Activated T-cell treated with anti-CD3 and anti-CD28 coated beads, Interleukin-2, amount 50 U/mL, for 72 hours (primary cell): Measurements from ENCODE around the gene SBNO1. TPM values are rescaled to one million over a fixed set of nuclear protein-coding genes. Genes with fewer than 3 reads are reported as not detected.
"Not testable (repeated sequence)": the region's sequence is repeated elsewhere in the genome, so short reads cannot be mapped to it uniquely, and the experiment has no call there.

Experiments used
- ATAC-seq, 2 donors: fragments of 150-1000 bp; cut with Tn5 transposase; replicated peaks in 1 of 2; 2 replicates each; pipeline ENCODE4 v1.10.0; 2021; ENCODE audit warnings: moderate library complexity in 2 of 2, mild to moderate bottlenecking in 1 of 2
- DNase-seq, 2 donors: peaks; one replicate each; pipeline ENCODE4 v3.0.0; 2021 to 2022; ENCODE audit warnings: mixed read lengths in 1 of 2
- H3K27ac Mint-ChIP-seq: one replicate; pipeline ENCODE4 v1.8.0; 2022; ENCODE audit warnings: mild to moderate bottlenecking, moderate library complexity, mixed read lengths
- H3K27me3 Mint-ChIP-seq: one replicate; pipeline ENCODE4 v1.8.0; 2022; ENCODE audit warnings: low read depth, mixed read lengths
- H3K36me3 Mint-ChIP-seq, 2 donors: one replicate each; pipeline ENCODE4 v1.8.0; 2022; ENCODE audit warnings: mixed read lengths in 2 of 2, mild to moderate bottlenecking in 1 of 2; ENCODE audit not compliant: insufficient read depth in 2 of 2
- H3K4me1 Mint-ChIP-seq: one replicate; pipeline ENCODE4 v1.8.0; 2022; ENCODE audit warnings: low read depth, mixed read lengths
- H3K4me3 Mint-ChIP-seq, 2 donors: one replicate each; pipeline ENCODE4 v1.8.0; 2022; ENCODE audit warnings: mild to moderate bottlenecking in 2 of 2, mixed read lengths in 2 of 2, moderate library complexity in 2 of 2
- H3K9me3 Mint-ChIP-seq, 2 donors: one replicate each; pipeline ENCODE4 v1.8.0; 2022; ENCODE audit warnings: mixed read lengths in 2 of 2
- total RNA-seq, 2 donors: library from RNA; stranded (reverse); gene quantifications; one replicate each; pipeline ENCODE4 v1.2.3, GENCODE V29; 2022

SBNO1 gene
- total RNA-seq, 2 donors from 2014 or later = 38.5 to 41.6 TPM

GRCh38 chr12:123396954-123397353 lies 32.3 kb upstream of the SBNO1 start:
- Mint-ChIP-seq H3K36me3 (peaks cover 10 to 14% of the 10 kb centered on the region in 2 donors), H3K27me3 (no peaks in the 10 kb centered on the region), H3K9me3 (no peaks in the 10 kb centered on the region), H3K27ac (no peak overlapping the region), H3K4me3 (no peak overlapping the region), H3K4me1 (peaks cover 1% of the 10 kb centered on the region)
- DNase-seq (no peak), ATAC-seq (no peak)

GRCh38 chr12:123396543-123396942 lies 31.9 kb upstream of the SBNO1 start:
- H3K9me3 Mint-ChIP-seq = no peaks in the 10 kb centered on the region

GRCh38 chr12:123395236-123395635 lies 30.6 kb upstream of the SBNO1 start:
- peaks cover 14 to 24% of the 10 kb centered on the region in 2 donors for H3K36me3 Mint-ChIP-seq
- peaks cover 15% of the 10 kb centered on the region for H3K4me1 Mint-ChIP-seq
- no peaks in the 10 kb centered on the region for H3K27me3 Mint-ChIP-seq
- ATAC-seq (no peak), DNase-seq (no peak)
- H3K9me3 Mint-ChIP-seq = no peaks in the 10 kb centered on the region
- peak overlapping the region; percentile 66 for H3K27ac Mint-ChIP-seq
- H3K4me3 Mint-ChIP-seq = no peak overlapping the region

More at GRCh38 chr12:123396543-123396942, 31.9 kb upstream of the SBNO1 start:
- ATAC-seq (no peak), DNase-seq (no peak)
- Mint-ChIP-seq H3K4me1 (peaks cover 5% of the 10 kb centered on the region), H3K27ac (no peak overlapping the region), H3K27me3 (no peaks in the 10 kb centered on the region), H3K36me3 (peaks cover 10 to 15% of the 10 kb centered on the region in 2 donors), H3K4me3 (no peak overlapping the region)

- H3K9me3 Mint-ChIP-seq = no peaks in the 10 kb centered on the region
- peaks cover 12 to 25% of the 10 kb centered on the region in 2 donors for H3K36me3 Mint-ChIP-seq
- no peak overlapping the region for H3K4me3 Mint-ChIP-seq
Measured at GRCh38 chr12:123393747-123394146, 29.1 kb upstream of the SBNO1 start.

GRCh38 chr12:123391546-123392343 lies 27.1 kb upstream of the SBNO1 start:
- Mint-ChIP-seq H3K36me3 (peaks cover 12 to 25% of the 10 kb centered on the region in 2 donors), H3K27ac (peak overlapping the region; percentile 54), H3K27me3 (no peaks in the 10 kb centered on the region), H3K4me3 (peak overlapping the region; percentile 40 to 74), H3K4me1 (peaks cover 37% of the 10 kb centered on the region), H3K9me3 (no peaks in the 10 kb centered on the region)
- ATAC-seq = no peak
- no peak for DNase-seq

More at GRCh38 chr12:123393747-123394146, 29.1 kb upstream of the SBNO1 start:
- peaks cover 20% of the 10 kb centered on the region for H3K4me1 Mint-ChIP-seq
- ATAC-seq (no peak), DNase-seq (no peak)
- H3K27ac Mint-ChIP-seq = no peak overlapping the region
- no peaks in the 10 kb centered on the region for H3K27me3 Mint-ChIP-seq

- Mint-ChIP-seq H3K27ac (peak overlapping the region; percentile 66), H3K36me3 (peaks cover 12 to 25% of the 10 kb centered on the region in 2 donors)
Measured at GRCh38 chr12:123390498-123391426, 26.1 kb upstream of the SBNO1 start.

GRCh38 chr12:123389560-123390351 lies 25.1 kb upstream of the SBNO1 start:
- H3K4me1 Mint-ChIP-seq = peaks cover 38% of the 10 kb centered on the region
- peaks cover 6 to 19% of the 10 kb centered on the region in 2 donors for H3K36me3 Mint-ChIP-seq
- no peaks in the 10 kb centered on the region for H3K9me3 Mint-ChIP-seq
- H3K27ac Mint-ChIP-seq = peak overlapping the region; percentile 66
- H3K4me3 Mint-ChIP-seq = peak overlapping the region; percentile 74 to 91
- peak; percentile 41 to 49 for DNase-seq
- H3K27me3 Mint-ChIP-seq = no peaks in the 10 kb centered on the region
- peak; percentile 29 to 30 for ATAC-seq

More at GRCh38 chr12:123390498-123391426, 26.1 kb upstream of the SBNO1 start:
- peak overlapping the region; percentile 74 to 91 for H3K4me3 Mint-ChIP-seq
- H3K9me3 Mint-ChIP-seq = no peaks in the 10 kb centered on the region
- no peak for ATAC-seq
- H3K27me3 Mint-ChIP-seq = no peaks in the 10 kb centered on the region
- peaks cover 38% of the 10 kb centered on the region for H3K4me1 Mint-ChIP-seq
- no peak for DNase-seq

- H3K36me3 Mint-ChIP-seq = peaks cover 4 to 17% of the 10 kb centered on the region in 2 donors
- H3K9me3 Mint-ChIP-seq = no peaks in the 10 kb centered on the region
- ATAC-seq (no peak), DNase-seq (peak in 1 of 2 donors; percentile 8)
- H3K27ac Mint-ChIP-seq = no peak overlapping the region
- H3K4me1 Mint-ChIP-seq = peaks cover 38% of the 10 kb centered on the region
- no peaks in the 10 kb centered on the region for H3K27me3 Mint-ChIP-seq
- no peak overlapping the region for H3K4me3 Mint-ChIP-seq
Measured at GRCh38 chr12:123388951-123389559, 24.4 kb upstream of the SBNO1 start.

- Mint-ChIP-seq H3K4me1 (peaks cover 42% of the 10 kb centered on the region), H3K27ac (peak overlapping the region; percentile 79), H3K36me3 (peaks cover 6 to 19% of the 10 kb centered on the region in 2 donors), H3K27me3 (no peaks in the 10 kb centered on the region), H3K9me3 (no peaks in the 10 kb centered on the region), H3K4me3 (peak overlapping the region; percentile 84 to 93)
- ATAC-seq (peak; percentile 62 to 65), DNase-seq (peak; percentile 79)
Measured at GRCh38 chr12:123388177-123388950, 23.7 kb upstream of the SBNO1 start.

GRCh38 chr12:123387508-123388176 lies 23.0 kb upstream of the SBNO1 start:
- H3K27ac Mint-ChIP-seq = peak overlapping the region; percentile 79
- H3K9me3 Mint-ChIP-seq = no peaks in the 10 kb centered on the region
- no peak for DNase-seq
- no peaks in the 10 kb centered on the region for H3K27me3 Mint-ChIP-seq
- no peak for ATAC-seq
- H3K36me3 Mint-ChIP-seq = peaks cover 6 to 17% of the 10 kb centered on the region in 2 donors
- peak overlapping the region; percentile 84 to 93 for H3K4me3 Mint-ChIP-seq
- peaks cover 44% of the 10 kb centered on the region for H3K4me1 Mint-ChIP-seq

GRCh38 chr12:123385536-123385935 lies 20.9 kb upstream of the SBNO1 start:
- H3K27ac Mint-ChIP-seq, H3K36me3 Mint-ChIP-seq, ATAC-seq, H3K9me3 Mint-ChIP-seq, DNase-seq, H3K27me3 Mint-ChIP-seq: not testable (repeated sequence)
- H3K4me1 Mint-ChIP-seq = peaks cover 32% of the 10 kb centered on the region
- H3K4me3 Mint-ChIP-seq = peak overlapping the region in 1 of 2 donors; percentile 98
